Left renal cortex interstitium (tissue), 4 donors: ENCODE measurements around the gene FILIP1. TPM values are rescaled to one million over a fixed set of nuclear protein-coding genes. Genes with fewer than 3 reads are reported as not detected.

Experiments
- polyA plus RNA-seq, 4 donors: library from polyadenylated mRNA; unstranded; fragments of 120-200 nt; gene quantifications; one replicate each; pipeline ENCODE4 v1.2.1, GENCODE V29; 2013; ENCODE audit not compliant: insufficient read length in 4 of 4

FILIP1 gene
- polyA plus RNA-seq, 4 donors, result 2.4 to 3.2 (median 3.0) TPM

Other genes starting within 250 kb of the FILIP1 start
- gene COX7A2, start 250.0 kb downstream of the FILIP1 start, polyA plus RNA-seq, result 100 to 1,000 TPM; 251 to 342 (median 277) TPM
- gene TMEM30A, start 209.0 kb downstream of the FILIP1 start, polyA plus RNA-seq, result 100 to 1,000 TPM in 3 of 4 donors, 10 to 100 TPM in 1; 95.9 to 139 (median 123) TPM
- 100 to 1,000 TPM; 112 to 169 (median 139) TPM for gene SENP6, start 108.1 kb upstream of the FILIP1 start, polyA plus RNA-seq